Measurements from ENCODE around the gene MED25. TPM values are rescaled to one million over a fixed set of nuclear protein-coding genes. Genes with fewer than 3 reads are reported as not detected.

Gene MED25
- total and polyA plus RNA-seq, 2 of the 8 experiments (the other 6 are each of a cell fraction or from before 2014, with no cell fraction given) = 21.6 to 71.4 TPM

- TF ChIP-seq KDM1A (IDR thresholded peaks at IDR 0.05; ENCODE audit: borderline replicate concordance, low read length) (no peak), SAP30 (IDR thresholded peaks at IDR 0.05; ENCODE audit: insufficient read depth, insufficient replicate concordance, low read length) (peak; percentile 71), CEBPB (IDR thresholded peaks at IDR 0.05; ENCODE audit: low read depth, low read length) (no peak)
These were observed 4.9 kb upstream of the MED25 start, which contains the start of gene FUZ (continued) for GRCh38 chr19:49812997-49813861.
